ENCODE measurements around the gene SORCS3.

DNA sequence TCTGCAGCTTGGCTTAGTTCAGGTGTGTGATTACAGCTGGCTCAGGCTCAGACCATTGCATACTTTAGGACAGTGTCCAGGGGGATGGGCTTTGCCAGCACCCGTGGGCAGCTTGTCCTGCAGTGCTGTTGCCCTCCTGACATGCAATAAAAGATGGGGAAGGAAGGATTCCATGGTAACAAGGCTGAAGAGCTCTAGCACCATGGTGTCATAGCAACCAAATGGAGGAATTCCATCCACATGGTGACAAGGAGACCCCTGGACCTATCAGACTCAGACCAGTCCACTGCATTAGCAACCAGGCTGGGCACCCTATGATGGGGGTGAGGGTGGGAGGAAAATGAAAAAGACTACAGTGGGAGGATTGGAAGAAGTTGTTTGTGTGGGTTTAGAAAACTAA lies 49.9 kb downstream of the SORCS3 start:
- TF ChIP-seq EZH2 (IDR thresholded peaks at IDR 0.05; ENCODE audit: insufficient read depth, poor library complexity, severe bottlenecking) (no peak), EZH2phosphoT487 (IDR thresholded peaks at IDR 0.05; ENCODE audit: insufficient read depth, low read depth) (no peak)
